ENCODE data around the gene NEURL1. TPM values are rescaled to one million over a fixed set of nuclear protein-coding genes. Genes with fewer than 3 reads are reported as not detected.
"Not testable (repeated sequence)": the region's sequence is repeated elsewhere in the genome, so short reads cannot be mapped to it uniquely, and the experiment has no call there.

Gene NEURL1
- total RNA-seq, 1 donor from 2014 or later = 1.2 TPM

- DNase-seq (ENCODE audit: low spot score) = no peak
Measured at GRCh38 chr10:103621783-103622125, 128.2 kb downstream of the NEURL1 start.

DNA sequence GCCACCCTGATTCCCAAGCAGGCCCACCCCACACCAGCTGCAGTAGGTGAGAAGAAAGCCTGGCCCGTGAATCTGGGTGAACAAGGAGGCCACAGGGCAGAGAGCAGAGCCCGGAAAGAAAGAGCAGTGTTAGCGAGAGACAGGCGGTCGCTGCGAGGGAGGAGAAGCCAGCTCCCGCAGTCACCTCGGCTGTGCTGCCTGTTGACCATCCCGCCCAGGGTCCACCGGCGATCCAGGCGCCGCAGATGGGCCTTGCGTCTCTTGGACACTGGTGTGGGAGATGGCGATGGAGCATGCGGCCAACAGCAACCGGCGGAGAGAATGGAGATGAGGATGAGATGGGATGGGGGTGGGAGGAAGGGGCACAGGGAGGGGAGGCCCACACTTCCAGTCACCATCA is 128.8 kb downstream of the NEURL1 start:
- no peak for DNase-seq (ENCODE audit: low spot score)

DNA sequence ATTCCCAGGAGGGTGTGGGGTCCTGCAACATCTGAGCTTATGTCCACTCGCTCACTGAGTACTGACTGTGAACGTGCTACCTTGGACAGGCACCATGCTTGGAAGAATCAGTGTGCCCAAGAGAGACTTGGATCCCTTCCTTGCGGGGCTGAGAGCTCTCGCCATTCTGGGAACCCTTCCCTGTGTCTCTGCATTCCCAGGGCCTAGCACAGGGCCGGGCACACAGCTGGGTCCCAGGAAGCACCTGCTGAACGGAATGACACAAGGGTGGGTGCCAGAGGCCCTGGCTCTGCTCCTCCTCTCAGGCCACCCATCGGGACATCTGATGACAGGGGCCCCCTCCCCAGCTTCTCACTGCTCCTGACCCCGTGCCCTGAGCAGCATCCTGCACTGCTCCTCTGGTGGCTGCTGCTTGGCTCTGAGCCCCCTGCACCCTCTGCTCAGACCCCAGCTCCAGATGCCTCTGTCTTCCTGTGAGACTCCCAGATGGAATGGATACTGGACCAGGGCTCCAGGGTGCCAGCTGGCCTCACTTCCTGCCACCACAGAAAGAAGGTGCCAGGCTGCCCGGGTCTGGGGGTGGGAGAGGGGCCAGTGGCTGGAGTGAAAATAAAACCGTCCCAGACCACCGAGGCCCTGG is 129.6 kb downstream of the NEURL1 start:
- DNase-seq (ENCODE audit: low spot score) = no peak

DNA sequence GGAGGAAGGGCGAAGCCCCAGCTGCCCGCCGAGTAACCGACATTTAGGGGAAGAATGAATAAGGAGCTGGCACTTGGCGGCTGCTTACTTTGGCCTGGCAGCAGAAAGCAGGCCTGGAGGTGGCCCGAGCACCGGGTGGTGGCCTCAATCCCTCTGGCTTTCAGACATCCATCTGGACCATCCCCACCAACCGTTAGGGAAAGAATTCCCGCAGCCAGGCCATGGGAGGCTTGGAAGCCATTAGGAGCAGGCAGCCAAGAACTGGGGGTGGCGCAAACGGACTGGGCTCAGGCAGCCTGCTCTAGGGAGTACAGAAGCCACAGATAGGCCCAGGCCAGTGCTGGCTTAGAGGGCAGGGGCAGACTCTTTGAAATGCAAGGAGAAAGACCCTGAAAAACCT is 132.7 kb downstream of the NEURL1 start:
- DNase-seq (ENCODE audit: low spot score) = no peak

DNA sequence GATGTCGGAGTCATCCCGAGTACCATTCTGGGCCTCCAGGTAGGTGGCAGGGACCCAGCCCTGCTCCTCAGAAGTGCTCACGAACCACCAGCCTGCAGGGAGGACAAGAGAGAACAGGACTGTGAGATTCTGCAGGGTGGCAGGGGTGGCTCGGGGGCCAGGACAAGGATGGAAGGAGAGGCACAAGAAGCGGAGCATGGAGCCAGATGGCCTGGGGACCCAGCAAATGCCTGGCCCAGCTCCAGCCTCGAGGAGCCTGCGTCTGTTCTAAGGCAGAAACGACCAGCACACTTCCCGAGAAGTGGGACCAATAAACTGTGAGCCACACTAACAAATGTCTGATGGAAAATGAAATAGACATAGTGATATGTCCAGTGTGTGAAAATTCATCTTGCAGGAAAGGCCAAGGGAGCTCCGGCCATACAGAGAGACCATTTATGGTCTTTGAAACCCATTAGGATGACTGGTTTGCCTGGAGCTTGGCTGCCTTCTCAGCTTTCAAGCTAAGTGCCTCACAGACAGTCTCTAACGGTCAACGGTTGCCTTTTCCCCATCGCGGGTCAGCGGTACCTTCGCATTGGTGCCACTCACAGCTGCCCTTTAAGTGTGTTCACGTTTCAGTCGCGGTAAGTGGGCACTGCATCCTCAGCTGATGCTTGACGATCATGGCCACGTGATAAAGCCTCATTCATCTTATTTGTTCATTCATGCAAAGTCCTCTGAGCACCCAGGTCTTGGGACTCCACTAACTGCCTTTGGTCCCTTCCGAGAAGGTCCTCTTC is 133.8 kb downstream of the NEURL1 start:
- DNase-seq (ENCODE audit: low spot score) = no peak

DNA sequence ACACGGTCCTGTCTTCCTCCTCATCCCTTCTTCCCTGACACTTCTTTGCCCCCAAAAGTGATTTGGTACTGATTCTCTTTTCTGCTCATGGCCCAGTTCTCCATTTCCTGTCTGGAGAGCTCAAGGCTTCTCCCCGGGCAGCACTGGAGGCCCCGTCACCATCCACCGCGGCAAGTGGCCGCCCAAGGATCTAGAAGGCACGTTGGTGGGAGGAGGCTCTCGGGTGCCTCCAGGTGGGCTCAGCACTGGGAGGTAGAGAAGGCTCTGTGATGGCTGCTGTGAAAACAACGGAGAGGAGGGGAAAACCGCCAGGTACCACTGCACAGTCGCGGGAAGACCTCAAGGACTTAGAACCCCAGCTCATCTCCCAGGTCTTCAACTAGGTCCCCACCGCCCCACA is 134.4 kb downstream of the NEURL1 start:
- no peak for DNase-seq (ENCODE audit: low spot score)

DNA sequence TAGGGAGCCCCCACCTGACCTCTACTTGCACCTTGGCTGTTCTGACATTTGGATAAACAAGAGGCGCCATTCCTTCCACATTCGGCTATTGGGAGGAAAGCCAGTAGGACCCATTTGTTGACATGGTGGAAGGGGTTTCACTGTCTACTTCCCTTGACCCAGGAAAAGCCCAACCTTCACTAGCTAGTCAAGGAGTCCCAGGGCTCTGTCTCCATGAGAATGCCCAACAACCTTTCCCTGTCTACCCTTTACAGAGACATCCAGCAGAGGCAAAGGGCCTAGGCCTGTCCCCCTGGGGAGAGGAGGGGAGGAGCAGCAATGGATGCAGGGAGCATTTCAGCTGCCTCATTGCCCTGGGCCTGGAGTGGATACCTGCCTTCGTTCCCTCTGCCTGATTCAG is 136.1 kb downstream of the NEURL1 start:
- no peak for DNase-seq (ENCODE audit: low spot score)

DNA sequence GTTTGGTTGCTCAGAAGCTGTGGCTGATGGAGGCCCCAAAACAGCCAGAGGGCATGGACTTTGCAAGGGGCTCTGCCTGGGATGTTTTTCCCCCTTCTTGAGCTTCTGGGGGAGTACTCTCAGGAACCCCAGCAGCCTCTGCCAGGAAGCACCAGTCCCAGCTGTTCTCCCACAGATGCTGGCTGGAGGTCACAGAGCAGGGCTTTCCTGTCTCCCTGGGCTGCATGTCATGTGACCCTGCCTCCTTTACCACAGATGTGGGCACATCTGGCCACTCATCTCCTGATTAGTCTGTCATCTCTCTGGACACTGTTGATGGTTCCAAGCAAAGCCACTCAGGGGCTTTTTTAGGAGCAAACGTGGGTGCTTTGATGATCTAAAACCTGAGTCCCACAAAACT is 136.7 kb downstream of the NEURL1 start:
- DNase-seq (ENCODE audit: low spot score) = no peak

- DNase-seq (ENCODE audit: low spot score) = no peak
Measured at GRCh38 chr10:103632247-103632642, 138.7 kb downstream of the NEURL1 start.

- not testable (repeated sequence) for DNase-seq (ENCODE audit: low spot score)
Measured at GRCh38 chr10:103632871-103633270, 139.4 kb downstream of the NEURL1 start.

- no peak for DNase-seq (ENCODE audit: low spot score)
Measured at GRCh38 chr10:103633846-103634245, 140.3 kb downstream of the NEURL1 start.

DNA sequence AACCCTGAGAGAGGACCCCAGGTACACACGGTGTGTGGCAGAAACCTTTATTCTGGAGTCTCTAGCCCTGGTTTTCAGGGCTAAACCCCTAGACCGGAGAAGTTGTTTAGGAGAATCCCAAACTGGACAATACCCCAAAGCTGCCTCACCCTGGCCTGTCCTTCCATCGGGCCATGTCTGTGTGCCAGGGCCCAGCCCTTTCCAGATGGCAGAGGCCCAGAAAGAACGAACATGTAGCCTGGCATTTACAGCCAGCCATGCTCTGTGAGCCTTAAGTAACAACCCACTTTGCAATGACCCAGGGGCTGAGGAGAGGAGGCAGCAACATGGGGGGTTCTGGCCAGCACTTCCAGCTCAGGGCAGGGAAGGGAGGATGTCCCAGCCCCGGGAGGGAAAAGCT is 142.1 kb downstream of the NEURL1 start:
- no peak for DNase-seq (ENCODE audit: low spot score)

DNA sequence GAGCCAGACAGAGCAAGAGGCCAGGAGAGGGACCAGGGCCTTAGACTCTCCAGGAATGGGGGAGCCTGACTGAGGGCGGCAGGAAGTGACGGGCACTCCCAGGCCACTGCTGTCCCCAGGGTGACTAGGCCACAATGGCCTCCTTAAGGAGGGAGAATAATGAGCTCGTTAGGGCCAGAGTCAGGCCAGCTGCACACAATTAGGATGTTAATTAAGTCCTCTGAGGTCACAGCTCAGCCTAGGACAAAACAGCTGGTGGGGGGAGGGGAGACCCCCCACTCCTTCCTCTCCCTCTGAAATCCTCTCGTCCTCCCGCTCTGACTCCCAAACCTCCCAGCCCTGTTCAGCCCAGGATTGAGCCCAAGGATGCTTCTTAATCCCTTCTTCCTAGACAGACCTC is 143.0 kb downstream of the NEURL1 start:
- no peak for DNase-seq (ENCODE audit: low spot score)

- DNase-seq (ENCODE audit: low spot score) = no peak
Measured at GRCh38 chr10:103637011-103637410, 143.5 kb downstream of the NEURL1 start.

GRCh38 chr10:103637927-103638557 is 144.5 kb downstream of the NEURL1 start:
- DNase-seq (ENCODE audit: low spot score) = peak; percentile 84

DNA sequence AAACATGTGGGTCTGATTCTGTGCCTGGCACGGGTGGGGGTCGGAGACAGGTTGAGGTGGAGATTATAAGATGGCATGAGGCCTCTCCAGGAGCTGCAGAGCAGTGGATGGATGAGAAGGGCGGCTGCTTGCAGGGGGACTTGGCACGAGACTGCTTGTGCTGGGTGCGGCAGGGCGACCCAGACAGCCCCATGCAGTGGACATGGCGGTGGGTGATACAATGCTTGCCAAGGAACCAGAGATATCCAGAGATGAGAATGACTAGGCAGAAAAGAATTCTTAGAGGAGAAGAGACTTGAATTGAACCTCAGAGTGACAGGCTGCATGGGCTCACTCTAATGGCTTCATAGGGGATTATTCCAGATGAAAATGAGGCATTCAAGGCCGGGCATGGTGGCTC is 145.4 kb downstream of the NEURL1 start:
- no peak for DNase-seq (ENCODE audit: low spot score)

DNA sequence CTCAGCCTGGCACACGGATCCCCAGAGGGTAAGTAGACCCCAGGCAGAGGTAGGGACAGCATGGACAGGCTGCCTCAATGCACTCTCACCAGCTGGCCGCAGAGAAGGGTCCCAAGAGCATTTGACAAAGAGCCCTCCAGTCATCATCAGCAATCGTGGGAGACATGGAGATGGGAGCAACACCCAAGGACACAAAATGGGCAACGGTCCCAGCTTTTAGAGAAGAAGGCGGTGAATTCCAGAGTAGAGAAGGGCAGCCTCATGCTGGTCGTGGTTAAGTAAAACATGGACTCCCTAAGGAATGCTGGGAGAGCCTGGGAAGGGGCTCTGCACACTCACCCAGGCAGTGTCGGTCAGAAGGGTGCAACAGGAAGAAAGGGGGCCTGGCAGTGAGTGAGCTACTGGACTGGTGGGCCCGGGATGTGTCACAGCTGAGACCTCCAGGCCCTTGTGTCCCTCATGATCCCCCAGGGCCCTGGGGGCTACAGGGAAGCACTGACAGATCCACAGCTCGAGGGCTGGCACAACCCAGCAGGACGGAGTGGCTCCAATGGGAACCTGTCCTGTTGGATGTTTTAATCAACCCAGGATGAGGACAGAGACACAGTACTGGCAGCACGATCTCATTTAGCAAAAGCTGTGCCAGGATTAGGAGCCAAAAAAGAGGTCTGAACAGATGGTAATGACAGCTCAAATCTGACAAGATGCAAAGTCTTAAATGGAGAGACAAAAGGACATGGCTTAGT is 147.1 kb downstream of the NEURL1 start:
- no peak for DNase-seq (ENCODE audit: low spot score)

- no peak for DNase-seq (ENCODE audit: low spot score)
Measured at GRCh38 chr10:103641326-103641725, 147.8 kb downstream of the NEURL1 start.

All from ureter (tissue), 1 donor.